HG02870 (cell line): ENCODE results near the gene AP3D1.

Source experiments
- ATAC-seq: cut with Tn5 transposase; IDR thresholded peaks from one replicate; pipeline ENCODE4 v1.9.1; 2021; ENCODE audit warnings: mild to moderate bottlenecking, moderate library complexity; ENCODE audit not compliant: unreplicated experiment

The AP3D1 gene

GRCh38 chr19:2050991-2051772, 100.2 kb downstream of the AP3D1 start, which contains the start of gene MKNK2:
TSS of gene MKNK2 (minus strand) at chr19:2051244. CDS start at chr19:2050851, 393 bp downstream.
- ATAC-seq: peak; percentile 54
